SKM-1 (cell line): ENCODE measurements around the gene EHMT1.
"Not testable (repeated sequence)": the region's sequence is repeated elsewhere in the genome, so short reads cannot be mapped to it uniquely, and the experiment has no call there.

Source experiments
- DNase-seq: peaks from one replicate; lab custom pipeline; 2025; ENCODE audit not compliant: unreplicated experiment; lab: John Stamatoyannopoulos, UW

The EHMT1 gene

DNA sequence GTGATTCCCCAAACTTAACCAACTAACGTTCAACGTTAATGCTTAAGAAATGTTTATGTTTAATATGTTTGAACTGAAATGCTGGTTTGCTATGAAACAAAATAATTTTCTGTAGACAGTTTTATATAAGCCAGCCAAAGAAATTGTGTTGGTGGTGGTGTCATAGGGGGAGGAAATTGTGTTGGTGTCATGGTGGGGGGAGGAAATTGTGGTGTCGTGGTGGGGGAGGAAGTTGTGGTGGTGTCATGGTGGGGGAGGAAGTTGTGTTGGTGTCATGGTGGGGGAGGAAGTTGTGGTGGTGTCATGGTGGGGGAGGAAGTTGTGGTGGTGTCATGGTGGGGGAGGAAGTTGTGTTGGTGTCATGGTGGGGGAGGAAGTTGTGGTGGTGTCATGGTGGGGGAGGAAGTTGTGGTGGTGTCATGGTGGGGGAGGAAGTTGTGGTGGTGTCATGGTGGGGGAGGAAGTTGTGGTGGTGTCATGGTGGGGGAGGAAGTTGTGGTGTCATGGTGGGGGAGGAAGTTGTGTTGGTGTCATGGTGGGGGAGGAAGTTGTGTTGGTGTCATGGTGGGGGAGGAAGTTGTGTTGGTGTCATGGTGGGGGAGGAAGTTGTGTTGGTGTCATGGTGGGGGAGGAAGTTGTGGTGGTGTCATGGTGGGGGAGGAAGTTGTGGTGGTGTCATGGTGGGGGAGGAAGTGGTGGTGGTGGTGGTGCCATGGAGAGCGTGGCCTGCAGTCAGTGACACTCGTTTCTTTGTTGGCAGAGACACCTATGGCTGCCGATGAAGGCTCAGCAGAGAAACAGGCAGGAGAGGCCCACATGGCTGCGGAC lies 97.3 kb downstream of the EHMT1 start:
- DNase-seq: not testable (repeated sequence)

- no peak for DNase-seq
Observed at GRCh38 chr9:137716694-137717287, 98.0 kb downstream of the EHMT1 start.

GRCh38 chr9:137717776-137718327 lies 99.0 kb downstream of the EHMT1 start:
- DNase-seq: no peak

DNA sequence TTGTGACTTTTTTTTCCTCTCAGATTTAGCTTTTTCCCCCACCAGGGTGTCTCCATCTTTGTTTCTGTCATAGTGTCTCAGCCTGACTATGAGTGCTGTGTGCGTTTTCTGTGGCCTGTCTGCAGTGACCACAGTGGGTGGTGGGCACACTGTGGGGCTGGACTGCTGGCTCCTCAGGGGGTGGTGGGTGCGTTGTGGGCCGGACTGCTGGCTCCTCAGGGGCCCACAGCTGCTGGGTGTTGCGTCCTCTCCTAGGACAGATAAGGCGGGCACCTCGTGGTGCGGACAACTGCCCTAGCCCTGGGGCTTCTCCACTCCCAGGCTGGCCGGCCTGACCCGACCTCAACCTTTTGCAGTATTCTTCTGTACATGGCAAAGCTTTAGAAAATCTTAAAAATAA lies 100.4 kb downstream of the EHMT1 start:
- DNase-seq: no peak

DNA sequence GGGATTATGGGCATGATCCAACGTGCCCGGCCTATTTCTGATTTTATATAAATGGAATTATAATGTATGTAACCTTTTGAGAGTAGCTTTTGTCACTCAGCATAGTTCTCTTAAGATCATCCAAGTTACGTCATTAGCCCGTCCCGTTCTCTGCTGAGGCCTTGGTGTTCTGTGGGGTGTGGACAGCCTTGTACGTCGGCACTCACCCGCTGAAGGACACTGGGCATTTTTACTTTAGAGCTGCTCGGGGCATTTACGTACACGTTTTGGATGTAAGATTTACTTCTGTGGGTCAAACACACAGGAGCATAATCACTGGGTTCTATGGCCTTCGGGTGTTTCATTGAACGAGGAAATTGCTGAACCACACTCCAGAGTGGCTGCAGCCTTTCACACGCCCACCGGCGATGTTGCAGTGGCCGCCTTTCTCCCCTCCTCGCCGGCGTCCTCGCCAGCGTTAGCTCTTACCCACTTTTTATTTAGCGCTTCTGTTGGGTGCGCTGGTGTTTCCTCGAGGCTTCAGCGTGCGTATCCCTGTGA lies 101.8 kb downstream of the EHMT1 start:
- DNase-seq: no peak

GRCh38 chr9:137721479-137721878 lies 102.7 kb downstream of the EHMT1 start:
- no peak for DNase-seq

DNA sequence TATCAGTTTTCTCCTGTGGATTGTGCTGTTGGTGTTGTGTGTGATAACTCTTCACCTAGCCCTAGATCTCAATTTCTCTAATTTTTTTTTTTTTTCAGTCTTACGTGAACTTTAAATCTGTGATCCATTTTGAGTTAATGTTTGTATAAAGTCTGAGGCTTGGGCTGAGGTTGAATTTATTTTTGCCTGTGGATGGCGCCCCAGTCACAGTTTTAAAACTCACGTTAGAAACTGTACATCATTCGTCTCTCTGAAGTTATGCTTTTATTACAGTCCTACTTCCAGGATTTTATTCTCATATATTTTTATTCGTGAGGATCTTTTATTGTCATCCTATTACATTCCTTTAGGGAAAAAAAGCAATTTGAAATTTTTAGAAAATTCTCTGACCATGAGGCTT lies 103.1 kb downstream of the EHMT1 start:
- no peak for DNase-seq

DNA sequence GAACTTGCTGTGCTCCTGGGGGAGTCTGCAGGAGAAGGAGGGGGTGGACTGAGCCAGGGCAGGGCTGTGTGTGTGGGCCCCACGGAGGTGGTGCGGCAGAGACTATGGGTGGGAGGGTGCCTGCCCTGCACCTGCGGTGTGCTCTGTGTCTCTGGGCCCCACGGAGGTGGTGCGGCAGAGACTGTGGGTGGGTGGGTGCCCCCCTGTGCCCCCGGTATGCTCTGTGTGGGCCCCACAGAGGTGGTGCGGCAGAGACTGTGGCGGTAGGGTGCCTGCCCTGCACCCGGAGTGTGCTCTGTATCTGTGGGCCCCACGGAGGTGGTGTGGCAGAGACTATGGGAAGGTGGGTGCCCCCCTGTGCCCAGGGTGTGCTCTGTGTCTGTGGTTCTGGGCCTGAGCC lies 103.7 kb downstream of the EHMT1 start:
- DNase-seq: no peak

- not testable (repeated sequence) for DNase-seq
Observed at GRCh38 chr9:137723356-137723755, 104.6 kb downstream of the EHMT1 start.

GRCh38 chr9:137723783-137724445 lies 105.1 kb downstream of the EHMT1 start:
- no peak for DNase-seq

GRCh38 chr9:137724818-137725240 lies 106.0 kb downstream of the EHMT1 start:
- DNase-seq: no peak

GRCh38 chr9:137725598-137725997 lies 106.8 kb downstream of the EHMT1 start:
- DNase-seq: no peak

DNA sequence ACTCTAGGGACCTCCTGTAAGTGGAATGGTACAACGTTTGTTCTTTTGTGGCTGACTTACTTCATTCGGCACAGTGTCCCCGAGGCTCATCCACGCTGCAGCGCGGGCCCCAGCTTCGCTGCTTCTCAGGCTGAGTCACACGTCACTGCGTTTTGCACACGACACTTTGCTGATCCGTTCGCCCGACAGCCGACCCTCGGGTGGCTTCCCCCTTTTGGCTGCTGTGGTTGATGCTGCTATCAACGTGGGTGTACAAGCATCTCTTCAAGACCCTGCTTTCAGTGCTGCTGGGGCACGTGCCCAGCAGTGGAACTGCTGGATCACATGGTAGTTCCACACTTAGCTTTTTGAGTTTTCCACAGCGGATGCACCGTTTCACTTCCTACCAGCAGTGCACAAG lies 107.5 kb downstream of the EHMT1 start:
- not testable (repeated sequence) for DNase-seq

DNA sequence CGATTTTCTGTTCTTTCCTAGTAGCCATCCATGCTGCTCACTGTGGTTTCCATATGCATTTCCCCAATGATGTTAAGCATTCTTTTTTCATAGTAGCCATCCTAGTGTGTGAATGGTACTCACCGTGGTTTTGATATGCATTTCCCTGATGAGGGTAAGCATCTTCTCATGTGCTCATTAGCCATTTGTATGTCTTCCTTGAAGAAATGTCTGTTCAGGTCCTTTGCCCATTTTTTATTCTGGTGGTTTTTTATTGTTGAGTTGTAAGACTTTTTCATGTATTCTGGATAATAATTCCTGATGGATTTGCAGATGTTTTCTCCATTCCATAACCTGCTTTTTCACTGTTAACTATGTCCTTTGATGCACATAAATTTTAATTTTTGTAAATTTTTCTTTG lies 108.0 kb downstream of the EHMT1 start:
- DNase-seq: no peak

DNA sequence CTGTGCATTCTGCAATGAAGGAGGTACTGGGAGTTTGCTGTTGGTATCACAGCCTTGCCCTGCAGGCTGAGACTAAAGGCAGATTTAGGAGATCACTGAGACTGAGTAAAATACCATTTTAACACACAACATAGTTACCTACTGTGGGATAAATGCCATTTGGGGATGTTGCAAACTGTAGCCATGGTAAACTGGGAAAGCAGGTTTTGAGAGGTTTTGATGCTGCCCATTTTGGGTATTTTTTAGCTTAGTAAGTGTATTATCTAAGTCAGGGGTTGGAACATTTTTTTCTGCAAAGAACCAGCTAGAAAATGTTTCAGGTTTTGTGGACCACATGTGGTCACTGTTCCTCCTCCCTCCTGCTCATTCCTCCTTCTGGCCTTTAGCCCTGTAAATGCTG lies 108.9 kb downstream of the EHMT1 start:
- no peak for DNase-seq

GRCh38 chr9:137728444-137729311 lies 109.9 kb downstream of the EHMT1 start:
- DNase-seq: no peak

DNA sequence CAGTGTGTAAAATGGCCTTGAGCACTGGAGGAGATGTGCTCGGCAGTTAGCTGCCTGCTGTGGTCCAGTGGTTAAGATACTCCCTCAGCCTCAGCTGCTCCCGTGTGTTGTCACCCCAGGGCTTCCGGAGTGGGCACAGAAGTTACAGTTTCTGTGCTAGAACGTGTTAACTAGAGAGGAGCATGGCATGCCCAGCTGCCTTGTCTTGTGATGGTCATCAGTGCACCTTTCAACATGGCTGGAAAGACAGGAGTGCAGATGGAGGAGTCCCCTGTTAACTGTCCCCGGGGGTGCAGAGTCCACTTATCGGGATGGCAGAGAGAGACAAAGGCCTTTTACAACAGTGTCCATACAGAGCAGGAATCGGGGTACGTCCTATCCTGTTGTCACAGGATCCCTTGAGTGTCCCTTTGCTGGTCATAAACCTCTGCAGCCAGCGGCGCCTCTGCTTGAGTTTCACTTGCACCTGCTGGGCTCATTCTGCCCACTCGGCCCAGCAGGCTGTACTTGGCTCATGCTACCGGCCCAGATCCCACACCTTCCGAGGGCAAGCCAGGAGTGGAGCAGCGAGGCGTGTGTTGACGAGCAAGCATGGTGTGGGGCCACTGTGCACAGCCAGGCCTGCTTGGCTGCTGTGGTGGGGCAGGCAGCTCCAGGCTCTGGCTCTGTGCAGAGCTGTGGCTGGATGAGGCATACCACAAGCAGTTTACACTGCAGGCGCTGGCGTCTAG lies 112.6 kb downstream of the EHMT1 start:
- no peak for DNase-seq

DNA sequence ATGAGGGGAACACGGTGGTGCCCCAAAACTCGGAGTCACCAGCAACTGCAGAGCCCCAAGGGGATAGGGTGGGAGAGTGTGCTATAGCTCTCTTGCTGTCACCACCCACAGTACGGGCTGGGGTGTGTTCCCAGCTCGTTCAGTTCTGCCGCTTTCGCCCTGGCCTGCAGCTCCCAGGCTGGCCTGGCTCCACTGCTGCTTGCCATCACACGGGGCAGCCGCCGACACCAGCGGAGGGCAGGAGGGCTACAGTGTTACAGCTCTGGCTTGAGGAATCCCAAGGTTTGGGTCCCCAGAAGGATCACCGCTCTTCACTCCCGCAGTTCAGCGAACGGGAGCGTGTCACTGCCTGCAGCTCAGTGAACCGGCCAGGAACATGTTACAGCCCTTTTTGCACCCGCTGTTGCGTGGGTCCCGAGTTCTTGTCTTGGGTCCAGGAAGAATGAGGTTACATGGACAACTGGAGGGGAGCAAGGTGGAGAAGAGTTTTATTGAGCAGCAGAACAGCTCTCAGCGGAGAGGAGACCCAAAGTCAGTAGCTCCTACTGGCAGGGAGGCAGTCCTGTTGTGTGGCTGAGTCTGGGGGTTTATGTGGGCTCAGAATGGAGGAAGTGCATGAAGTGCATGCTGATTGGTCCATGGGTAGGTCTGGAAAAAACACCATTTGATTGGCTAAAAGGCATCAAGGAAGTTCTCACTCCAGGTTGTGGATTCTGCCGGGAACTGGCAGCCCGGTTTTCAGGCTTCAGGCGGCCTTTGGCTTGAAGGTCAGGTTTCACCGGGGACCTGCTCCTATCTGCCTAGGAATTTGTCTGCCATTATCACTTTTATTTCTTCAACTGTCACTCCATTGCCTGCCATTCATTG lies 113.4 kb downstream of the EHMT1 start:
- DNase-seq: no peak

DNA sequence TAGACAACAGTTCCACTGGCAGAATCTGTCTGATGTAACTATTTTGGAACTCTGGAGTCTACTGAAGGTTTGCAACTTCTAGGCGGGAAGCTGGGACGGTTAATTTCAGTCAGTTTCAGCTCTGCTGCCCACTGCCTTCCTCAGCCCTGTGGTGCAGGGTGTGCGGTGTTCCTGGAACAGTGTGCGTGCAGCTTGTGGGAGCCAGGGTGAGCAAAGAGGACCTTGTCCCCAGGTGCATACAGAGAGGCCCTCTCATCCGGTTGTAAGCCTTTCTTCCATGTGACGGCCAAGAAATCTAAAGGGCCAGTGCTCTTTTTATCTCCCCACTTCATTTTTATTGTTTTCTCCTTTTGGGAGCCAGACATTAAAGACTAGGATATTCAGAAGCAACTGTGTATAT lies 114.6 kb downstream of the EHMT1 start:
- no peak for DNase-seq
